Measurements from ENCODE around the gene MZF1. TPM values are rescaled to one million over a fixed set of nuclear protein-coding genes. Genes with fewer than 3 reads are reported as not detected.
A peak's percentile ranks its signal among the peaks of the same experiment; 100 is the strongest.

The MZF1 gene
- total RNA-seq, 4 donors from 2014 or later: 6.8 to 21.5 (median 15.1) TPM

- peak overlapping the region in 1 of 4 donors; percentile 14 for H3K27ac ChIP-seq
- in situ Hi-C loops (cut with MboI; ENCODE audit: low sequenced_read_pairs in 4 of 4) (no loop called here), intact Hi-C loops (cut with DNase I; ENCODE audit: low total_unique reads) (no loop called here)
- H3K4me3 ChIP-seq: peak overlapping the region; percentile 27 to 36 (median 34)
- no peak for DNase-seq
- H3K9me3 ChIP-seq: no peaks in the 10 kb centered on the region
- ATAC-seq: no peak
- TF ChIP-seq POLR2A (IDR thresholded peaks at IDR 0.05): no peak
- no peak for TF ChIP-seq CTCF (IDR thresholded peaks at IDR 0.05 in 4 of 5, conservative IDR thresholded peaks at IDR 0.05 in 1 of 5)
- peaks cover 0 to 17% (median 16%) of the 10 kb centered on the region in 3 donors for H3K27me3 ChIP-seq
- no peaks in the 10 kb centered on the region for H3K36me3 ChIP-seq
- H3K4me1 ChIP-seq: peaks cover 4 to 6% of the 10 kb centered on the region in 2 donors
Observed at GRCh38 chr19:58538257-58539168, 34.6 kb downstream of the MZF1 start.

- peaks cover 0 to 17% (median 16%) of the 10 kb centered on the region in 3 donors for H3K27me3 ChIP-seq
- DNase-seq: no peak
- H3K36me3 ChIP-seq: no peaks in the 10 kb centered on the region
- ATAC-seq: no peak
- no peaks in the 10 kb centered on the region for H3K9me3 ChIP-seq
- in situ Hi-C loops (cut with MboI; ENCODE audit: low sequenced_read_pairs in 4 of 4): no loop called here
- H3K27ac ChIP-seq: no peak overlapping the region
- intact Hi-C loops (cut with DNase I; ENCODE audit: low total_unique reads): no loop called here
- H3K4me3 ChIP-seq: no peak overlapping the region
- peaks cover 0 to 6% of the 10 kb centered on the region in 2 donors for H3K4me1 ChIP-seq
- TF ChIP-seq CTCF (IDR thresholded peaks at IDR 0.05 in 4 of 5, conservative IDR thresholded peaks at IDR 0.05 in 1 of 5) (no peak), POLR2A (IDR thresholded peaks at IDR 0.05) (no peak)
Observed at GRCh38 chr19:58536852-58537798, 36.0 kb downstream of the MZF1 start.

- no peak overlapping the region for H3K27ac ChIP-seq
- peaks cover 0 to 6% of the 10 kb centered on the region in 2 donors for H3K4me1 ChIP-seq
- intact Hi-C loops (cut with DNase I; ENCODE audit: low total_unique reads): no loop called here
- TF ChIP-seq CTCF (IDR thresholded peaks at IDR 0.05 in 4 of 5, conservative IDR thresholded peaks at IDR 0.05 in 1 of 5) (no peak), POLR2A (IDR thresholded peaks at IDR 0.05) (no peak)
- H3K27me3 ChIP-seq: peaks cover 2 to 19% (median 17%) of the 10 kb centered on the region in 3 donors
- H3K36me3 ChIP-seq: no peaks in the 10 kb centered on the region
- no peak for DNase-seq
- in situ Hi-C loops (cut with MboI; ENCODE audit: low sequenced_read_pairs in 4 of 4): no loop called here
- no peak overlapping the region for H3K4me3 ChIP-seq
- H3K9me3 ChIP-seq: no peaks in the 10 kb centered on the region
- ATAC-seq: no peak
Observed at GRCh38 chr19:58535857-58536256, 37.3 kb downstream of the MZF1 start.

GRCh38 chr19:58531034-58531840 is 41.9 kb downstream of the MZF1 start:
- peaks cover 0 to 3% (median 2%) of the 10 kb centered on the region in 3 donors for H3K27me3 ChIP-seq
- DNase-seq: no peak
- H3K4me1 ChIP-seq: no peaks in the 10 kb centered on the region
- in situ Hi-C loops (cut with MboI; ENCODE audit: low sequenced_read_pairs in 4 of 4): no loop called here
- ATAC-seq: no peak
- intact Hi-C loops (cut with DNase I; ENCODE audit: low total_unique reads): no loop called here
- TF ChIP-seq CTCF (IDR thresholded peaks at IDR 0.05 in 4 of 5, conservative IDR thresholded peaks at IDR 0.05 in 1 of 5) (no peak), POLR2A (IDR thresholded peaks at IDR 0.05) (no peak)
- H3K4me3 ChIP-seq: no peak overlapping the region
- no peaks in the 10 kb centered on the region for H3K36me3 ChIP-seq
- no peaks in the 10 kb centered on the region for H3K9me3 ChIP-seq
- no peak overlapping the region for H3K27ac ChIP-seq

Measured in gastrocnemius medialis (tissue), 4 donors.